GM12878 (cell line): ENCODE data around the gene MARS1. TPM values are rescaled to one million over a fixed set of nuclear protein-coding genes. Genes with fewer than 3 reads are reported as not detected.

Source experiments
- ATAC-seq: fragments of 200-7000 bp; cut with Tn5 transposase; 3 replicates; pipeline ENCODE4 v1.9.1; 2020; ENCODE audit warnings: mild to moderate bottlenecking, moderate library complexity
- BruUV-seq: library from RNA; stranded (reverse); fragments of 400-500 nt; replicated peaks from 2 replicates; lab custom pipeline; 2021; lab: Mats Ljungman, UMichigan
- CTCF ChIA-PET: fragments of 300-600 bp; sonication (Branson Sonifier 250); formaldehyde crosslinking; extraction: SDS; loops from one replicate; lab custom pipeline; 2021; ENCODE audit warnings: inconsistent platforms; lab: Yijun Ruan, JAX
- POLR2A ChIA-PET: fragments of 350-600 bp; formaldehyde crosslinking; extraction: SDS; loops from one replicate; lab custom pipeline; 2021; ENCODE audit warnings: inconsistent platforms; lab: Charles Lee
- RAD21 ChIA-PET: fragments of 300-600 bp; sonication (Branson Sonifier 250); formaldehyde crosslinking; loops from one replicate; lab custom pipeline; 2023; ENCODE audit warnings: antibody characterized with exemption; ENCODE audit not compliant: unreplicated experiment; lab: Charles Lee
- SMC1A ChIA-PET: fragments of 300-600 bp; sonication (Branson Sonifier 250); formaldehyde crosslinking; loops from one replicate; lab custom pipeline; 2023; ENCODE audit not compliant: unreplicated experiment, uncharacterized antibody; lab: Charles Lee
- DNase-seq: peaks from one replicate; pipeline ENCODE4 v3.0.0-alpha.2; 2011; ENCODE audit warnings: low read depth, low spot score
- FAIRE-seq: peaks from 3 replicates; lab custom pipeline; 2011; peaks lifted over from hg19 to GRCh38; lab: Jason Lieb, UNC
- H2AFZ ChIP-seq: 2 replicates; pipeline ENCODE4 v1.6.0; 2011; ENCODE audit warnings: low read depth, low read length, control low read depth; ENCODE audit not compliant: control insufficient read depth
- H3K27ac ChIP-seq: 2 replicates; pipeline ENCODE4 v1.5.1; 2011; ENCODE audit warnings: control low read depth; ENCODE audit not compliant: control insufficient read depth, insufficient read depth
- H3K27me3 ChIP-seq, 2 experiments: replicated peaks in 1 of 2; 2 replicates each; pipeline versions ENCODE4 v1.6.0 to v1.6.1; 2011; ENCODE audit warnings: low read length in 1 of 2; ENCODE audit not compliant: control insufficient read depth in 2 of 2, insufficient read depth in 2 of 2
- H3K36me3 ChIP-seq, 2 experiments: 2 replicates each; pipeline ENCODE4 v1.5.1; 2011; ENCODE audit warnings: low read length in 1 of 2; ENCODE audit not compliant: control insufficient read depth in 2 of 2, insufficient read depth in 2 of 2
- H3K4me1 ChIP-seq: 2 replicates; pipeline ENCODE4 v1.6.1; 2011; ENCODE audit warnings: mild to moderate bottlenecking, low read length, moderate library complexity, mixed read lengths; ENCODE audit not compliant: control insufficient read depth, insufficient read depth
- H3K4me2 ChIP-seq: 2 replicates; pipeline ENCODE4 v1.6.0; 2011; ENCODE audit warnings: control low read depth; ENCODE audit not compliant: control insufficient read depth, insufficient read depth
- H3K4me3 ChIP-seq: fragments of 200-600 bp; sonication (generic); 2 replicates; pipeline ENCODE4 v1.5.1; 2016
- H3K79me2 ChIP-seq: 2 replicates; pipeline ENCODE4 v1.6.0; 2011; ENCODE audit warnings: low read length; ENCODE audit not compliant: control insufficient read depth, insufficient read depth
- H3K9ac ChIP-seq: 2 replicates; pipeline ENCODE4 v1.8.0; 2011; ENCODE audit warnings: low read length, control low read depth, mixed read lengths; ENCODE audit not compliant: control insufficient read depth, insufficient read depth
- H3K9me3 ChIP-seq: replicated peaks from 3 replicates; pipeline ENCODE4 v1.5.1; 2011; ENCODE audit warnings: mild to moderate bottlenecking, low read length; ENCODE audit not compliant: control insufficient read depth, insufficient read depth
- H4K20me1 ChIP-seq: 2 replicates; pipeline ENCODE4 v1.6.0; 2011; ENCODE audit not compliant: control insufficient read depth, insufficient read depth
- CBX3 ChIP-seq: fragments of 200-600 bp; sonication (generic); IDR thresholded peaks from 2 replicates; pipeline ENCODE4 v1.6.1; 2016; ENCODE audit warnings: low read depth, borderline replicate concordance
- EZH2 ChIP-seq: IDR thresholded peaks from 2 replicates; pipeline ENCODE4 v1.6.1; 2012; ENCODE audit warnings: low read depth, mild to moderate bottlenecking, control low read depth, inconsistent platforms, low read length, borderline replicate concordance; ENCODE audit not compliant: control insufficient read depth
- FOS ChIP-seq: IDR thresholded peaks from 3 replicates; pipeline ENCODE4 v1.6.1; 2011; ENCODE audit warnings: borderline replicate concordance; ENCODE audit not compliant: insufficient read length; ENCODE audit errors: extremely low read depth
- KAT2A ChIP-seq: conservative IDR thresholded peaks from 2 replicates; pipeline ENCODE4 v1.6.1; 2011; ENCODE audit warnings: low read depth, low read length; ENCODE audit not compliant: control insufficient read depth
- LARP7 ChIP-seq: fragments of 450-650 bp; IDR thresholded peaks from 2 replicates; pipeline ENCODE4 v1.6.1; 2017; ENCODE audit warnings: mild to moderate bottlenecking
- NFYA ChIP-seq: IDR thresholded peaks from 2 replicates; pipeline ENCODE4 v1.6.1; 2011; ENCODE audit warnings: low read depth, mild to moderate bottlenecking, low read length, improper control_type of control experiment, borderline replicate concordance
- POLR2A ChIP-seq: IDR thresholded peaks from 2 replicates; pipeline ENCODE4 v1.6.1; 2011; ENCODE audit warnings: low read depth, mild to moderate bottlenecking, low read length
- RAD51 ChIP-seq: fragments of 450-650 bp; IDR thresholded peaks from 2 replicates; pipeline ENCODE4 v1.6.1; 2016; ENCODE audit warnings: moderate library complexity, mild to moderate bottlenecking, inconsistent platforms
- WGBS: methylation state at CpG from one replicate; pipeline ENCODE4 v1.1.6; 2016; ENCODE audit warnings: low lambda C conversion rate; ENCODE audit not compliant: insufficient replicate concordance, insufficient coverage; ENCODE audit errors: missing lambda C conversion rate; 5-methylcytosine and 5-hydroxymethylcytosine counted together
- in situ Hi-C: fragments of 300-500 bp; cut with MboI; formaldehyde crosslinking; loops from 9 replicates; pipeline ENCODE4 v1.14.3; 2018; ENCODE audit warnings: mixed read lengths
- intact Hi-C: fragments of 100-400 bp; cut with micrococcal nuclease; formaldehyde crosslinking; loops from one replicate; pipeline ENCODE4 v1.14.2; 2022; ENCODE audit not compliant: unreplicated experiment
- polyA plus RNA-seq, 11 experiments: library from polyadenylated mRNA; depleted of rRNA in 4 of 11; unstranded in 6 of 11; stranded (reverse) in 5 of 11; fragments of >200 nt; fragmentation: Nextera tagmentation in 4 of 11; fragmentation: Illumina TruSeq in 1 of 11; extraction: Ambion mirVana in 4 of 11; extraction: Trizol in 1 of 11; gene quantifications; 1 replicate in 1 of 11; 2 replicates in 10 of 11; pipeline versions ENCODE4 v1.2.1 to v1.2.3, GENCODE V29; 2011 to 2016; ENCODE audit warnings: inconsistent platforms in 2 of 11, missing spikeins in 2 of 11, low read depth in 1 of 11
- total RNA-seq, 4 experiments: library from RNA; depleted of rRNA in 3 of 4; stranded (reverse); fragments of >200 nt in 3 of 4; fragmentation: Illumina TruSeq in 1 of 4; extraction: Trizol in 1 of 4; gene quantifications; 2 replicates each; pipeline versions ENCODE4 v1.2.1 to v1.2.3, GENCODE V29; 2013 to 2021
- TF ChIP-seq, protein P1 (sequence below): fragments of 450-650 bp; IDR thresholded peaks from 2 replicates; pipeline ENCODE4 v1.6.1; 2018; ENCODE audit warnings: mild to moderate bottlenecking, low read depth, moderate library complexity; ENCODE audit not compliant: partially characterized antibody

Gene MARS1
- total and polyA plus RNA-seq, 10 of the 15 experiments (the other 5 are each of a cell fraction or from before 2014, with no cell fraction given), result 72.3 to 270 (median 153) TPM

GRCh38 chr12:57489157-57489641 lies 1.3 kb downstream of the MARS1 start:
- ChIA-PET POLR2A (interaction anchor here (0.5 to 1.6 kb wide), 4 partner anchors 9 to 55 kb away, joined by 3 to 5 read pairs (median 4); partner anchors contain the start of gene DDIT3), RAD21 (no interaction called here), SMC1A (no interaction called here), CTCF (interaction anchor here (0.9 to 1.0 kb wide), 2 partner anchors 12 to 30 kb away, joined by 3 to 5 read pairs; no protein-coding TSS in a partner anchor)
- no peaks in the 10 kb centered on the region for H3K9me3 ChIP-seq
- no TSS peak for BruUV-seq
- ATAC-seq (no peak), DNase-seq (no peak), FAIRE-seq (no peak)
- peak overlapping the region; percentile 74 for H3K9ac ChIP-seq
- intact Hi-C loops, result no loop called here
- TF ChIP-seq, protein P1, sequence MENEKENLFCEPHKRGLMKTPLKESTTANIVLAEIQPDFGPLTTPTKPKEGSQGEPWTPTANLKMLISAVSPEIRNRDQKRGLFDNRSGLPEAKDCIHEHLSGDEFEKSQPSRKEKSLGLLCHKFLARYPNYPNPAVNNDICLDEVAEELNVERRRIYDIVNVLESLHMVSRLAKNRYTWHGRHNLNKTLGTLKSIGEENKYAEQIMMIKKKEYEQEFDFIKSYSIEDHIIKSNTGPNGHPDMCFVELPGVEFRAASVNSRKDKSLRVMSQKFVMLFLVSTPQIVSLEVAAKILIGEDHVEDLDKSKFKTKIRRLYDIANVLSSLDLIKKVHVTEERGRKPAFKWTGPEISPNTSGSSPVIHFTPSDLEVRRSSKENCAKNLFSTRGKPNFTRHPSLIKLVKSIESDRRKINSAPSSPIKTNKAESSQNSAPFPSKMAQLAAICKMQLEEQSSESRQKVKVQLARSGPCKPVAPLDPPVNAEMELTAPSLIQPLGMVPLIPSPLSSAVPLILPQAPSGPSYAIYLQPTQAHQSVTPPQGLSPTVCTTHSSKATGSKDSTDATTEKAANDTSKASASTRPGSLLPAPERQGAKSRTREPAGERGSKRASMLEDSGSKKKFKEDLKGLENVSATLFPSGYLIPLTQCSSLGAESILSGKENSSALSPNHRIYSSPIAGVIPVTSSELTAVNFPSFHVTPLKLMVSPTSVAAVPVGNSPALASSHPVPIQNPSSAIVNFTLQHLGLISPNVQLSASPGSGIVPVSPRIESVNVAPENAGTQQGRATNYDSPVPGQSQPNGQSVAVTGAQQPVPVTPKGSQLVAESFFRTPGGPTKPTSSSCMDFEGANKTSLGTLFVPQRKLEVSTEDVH, result no peak
- TF ChIP-seq POLR2A, result 0 out of 2 replicates have a peak, but pooled peaks have one; percentile 6
- in situ Hi-C loops, result no loop called here
- H2AFZ ChIP-seq, result no peak overlapping the region
- no peaks in the 10 kb centered on the region for H4K20me1 ChIP-seq
- H3K27ac ChIP-seq, result no peak overlapping the region
- peak overlapping the region; percentile 58 for H3K4me2 ChIP-seq
- H3K4me3 ChIP-seq, result peak overlapping the region; percentile 97
- H3K27me3 ChIP-seq, result no peaks in the 10 kb centered on the region
- peaks cover 17% of the 10 kb centered on the region for H3K79me2 ChIP-seq
- WGBS, result 84% methylated on average over 5 of the region's 5 CpGs
- H3K36me3 ChIP-seq, result peaks cover 6 to 19% of the 10 kb centered on the region in 2 experiments
- H3K4me1 ChIP-seq, result peaks cover 6% of the 10 kb centered on the region

DNA sequence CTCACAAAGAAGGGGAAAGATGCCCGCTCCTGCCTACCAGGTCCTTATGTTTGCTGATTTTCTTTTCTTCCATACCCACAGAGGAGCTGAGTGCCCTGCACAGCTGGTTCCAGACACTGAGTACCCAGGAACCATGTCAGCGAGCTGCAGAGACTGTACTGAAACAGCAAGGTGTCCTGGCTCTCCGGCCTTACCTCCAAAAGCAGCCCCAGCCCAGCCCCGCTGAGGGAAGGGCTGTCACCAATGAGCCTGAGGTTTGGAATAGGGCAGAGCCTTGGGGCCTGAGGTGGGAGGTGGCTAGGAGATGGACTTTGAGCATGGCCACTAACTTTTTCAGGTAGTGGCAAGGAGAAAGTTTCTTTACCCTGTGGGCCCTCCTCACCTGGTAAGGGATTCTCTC lies 2.3 kb downstream of the MARS1 start:
- peaks cover 6% of the 10 kb centered on the region for H3K4me1 ChIP-seq
- intact Hi-C loops (no loop called here), in situ Hi-C loops (no loop called here)
- H3K27me3 ChIP-seq, result no peaks in the 10 kb centered on the region
- ChIA-PET RAD21 (no interaction called here), POLR2A (no interaction called here), CTCF (no interaction called here), SMC1A (interaction anchor here (1.1 kb wide), 2 partner anchors 14 to 89 kb away, joined by 3 read pairs; no protein-coding TSS in a partner anchor)
- no peaks in the 10 kb centered on the region for H3K9me3 ChIP-seq
- H3K36me3 ChIP-seq, result peaks cover 6 to 19% of the 10 kb centered on the region in 2 experiments
- FAIRE-seq (no peak), ATAC-seq (no peak), DNase-seq (no peak)
- no peak overlapping the region for H2AFZ ChIP-seq
- no peak overlapping the region for H3K27ac ChIP-seq
- no peak overlapping the region for H3K4me2 ChIP-seq
- no TSS peak for BruUV-seq
- no peak overlapping the region for H3K9ac ChIP-seq
- 84% methylated on average over 4 of the region's 4 CpGs for WGBS
- H4K20me1 ChIP-seq, result no peaks in the 10 kb centered on the region
- peaks cover 17% of the 10 kb centered on the region for H3K79me2 ChIP-seq
- no peak for TF ChIP-seq EZH2
- no peak for TF ChIP-seq FOS
- TF ChIP-seq KAT2A, result no peak
- TF ChIP-seq CBX3, result no peak
- no peak for TF ChIP-seq LARP7
- no peak for TF ChIP-seq RAD51
- TF ChIP-seq NFYA, result no peak
- H3K4me3 ChIP-seq, result no peak overlapping the region
